HG03342 (cell line): ENCODE measurements around the gene CNNM4.

ENCODE experiments used
- ATAC-seq: cut with Tn5 transposase; IDR thresholded peaks from one replicate; pipeline ENCODE4 v1.9.1; 2021; ENCODE audit warnings: mild to moderate bottlenecking, moderate library complexity; ENCODE audit not compliant: unreplicated experiment

The CNNM4 gene

DNA sequence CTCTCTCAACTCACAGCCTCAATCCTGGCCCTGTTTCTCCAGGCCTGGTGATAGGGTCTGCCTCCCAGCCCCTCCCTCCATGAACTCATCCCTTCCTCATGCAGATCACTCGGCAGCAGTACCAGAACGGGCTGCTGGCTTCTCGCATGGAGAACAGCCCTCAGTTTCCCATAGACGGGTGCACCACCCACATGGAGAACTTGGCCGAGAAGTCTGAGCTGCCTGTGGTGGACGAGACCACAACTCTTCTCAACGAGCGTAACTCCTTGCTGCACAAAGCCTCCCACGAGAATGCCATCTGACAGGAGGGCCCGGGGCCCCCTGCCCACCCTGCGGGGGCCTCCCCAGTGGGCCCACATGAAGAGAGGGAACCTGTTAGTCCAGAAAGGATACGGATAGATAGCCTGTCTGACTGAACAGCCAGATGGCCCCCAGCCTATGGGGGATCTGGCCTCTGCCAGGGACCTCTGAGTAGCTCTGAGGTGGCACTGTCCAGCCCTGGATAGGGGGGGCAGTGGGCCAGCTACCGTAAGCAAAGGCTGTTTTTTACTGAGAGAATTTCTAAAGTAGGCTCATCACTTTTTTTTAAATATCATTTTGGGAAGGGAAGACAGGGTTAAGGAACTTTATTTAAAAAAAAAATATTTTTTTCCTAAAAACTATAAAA, 48.6 kb downstream of the CNNM4 start:
- ATAC-seq, result no peak

DNA sequence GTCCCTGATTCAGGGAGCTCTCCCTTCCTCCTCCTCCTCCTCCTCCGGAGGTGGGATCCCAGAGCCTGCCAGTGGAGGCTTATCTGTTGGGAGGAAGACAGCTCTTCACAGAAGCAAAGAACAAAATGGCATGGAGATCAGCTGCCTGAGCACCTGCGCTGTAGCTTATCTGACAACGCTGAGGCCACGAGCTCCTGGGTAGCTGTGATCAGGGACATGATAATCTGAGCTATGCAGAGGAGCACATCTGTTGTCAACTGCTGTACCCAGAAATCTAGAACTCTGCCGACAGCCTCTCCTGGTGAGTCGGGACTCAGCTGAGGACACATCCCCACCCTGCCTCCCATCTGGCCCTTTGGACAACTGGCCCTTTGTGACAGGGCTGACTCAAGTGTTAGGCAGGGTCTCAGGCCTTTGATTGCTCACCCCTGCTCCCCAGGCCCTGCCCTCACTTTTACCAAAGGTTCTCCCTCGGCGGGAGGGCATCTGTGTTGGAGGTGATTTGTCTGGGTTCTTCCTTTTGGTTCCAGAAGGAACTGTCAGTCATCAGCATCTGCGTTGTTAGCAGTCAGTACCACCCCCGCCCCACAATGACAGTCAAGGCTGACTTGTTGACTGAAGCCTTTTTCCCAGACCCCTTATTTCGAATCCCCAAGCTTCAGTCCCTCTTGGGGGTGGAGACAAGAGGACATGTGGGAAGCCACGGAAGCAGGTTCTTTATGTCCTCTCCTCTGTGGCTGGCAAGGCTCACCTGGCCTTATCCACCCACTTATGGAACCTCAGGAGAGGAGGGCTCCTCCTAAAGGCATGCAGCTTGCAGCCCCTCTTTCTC, 49.5 kb downstream of the CNNM4 start:
- ATAC-seq, result no peak

DNA sequence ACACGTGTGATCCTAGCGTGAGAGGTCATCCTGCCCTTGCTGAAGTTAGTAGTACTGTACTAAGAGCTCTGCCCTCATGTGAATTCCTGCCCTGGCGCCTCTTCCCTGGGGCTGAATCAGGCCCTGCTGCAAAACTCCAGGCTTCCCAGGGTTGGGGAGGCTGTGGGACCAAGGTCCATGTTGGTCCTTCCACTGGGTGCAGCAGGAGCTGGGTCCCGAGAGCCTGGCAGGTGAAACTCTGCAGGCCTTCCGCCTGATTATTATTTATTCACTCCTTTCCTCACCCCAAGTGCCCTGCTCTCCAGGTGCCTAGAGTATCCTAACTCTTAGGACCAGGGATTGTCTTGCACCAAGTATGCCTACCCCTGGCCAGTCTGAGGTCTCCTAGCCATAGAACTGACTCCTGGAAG, 50.1 kb downstream of the CNNM4 start:
- ATAC-seq, result no peak

- no peak for ATAC-seq
These were observed 51.2 kb downstream of the CNNM4 start for GRCh38 chr2:96811917-96812316.

GRCh38 chr2:96813656-96814055, 53.0 kb downstream of the CNNM4 start:
- ATAC-seq, result no peak

DNA sequence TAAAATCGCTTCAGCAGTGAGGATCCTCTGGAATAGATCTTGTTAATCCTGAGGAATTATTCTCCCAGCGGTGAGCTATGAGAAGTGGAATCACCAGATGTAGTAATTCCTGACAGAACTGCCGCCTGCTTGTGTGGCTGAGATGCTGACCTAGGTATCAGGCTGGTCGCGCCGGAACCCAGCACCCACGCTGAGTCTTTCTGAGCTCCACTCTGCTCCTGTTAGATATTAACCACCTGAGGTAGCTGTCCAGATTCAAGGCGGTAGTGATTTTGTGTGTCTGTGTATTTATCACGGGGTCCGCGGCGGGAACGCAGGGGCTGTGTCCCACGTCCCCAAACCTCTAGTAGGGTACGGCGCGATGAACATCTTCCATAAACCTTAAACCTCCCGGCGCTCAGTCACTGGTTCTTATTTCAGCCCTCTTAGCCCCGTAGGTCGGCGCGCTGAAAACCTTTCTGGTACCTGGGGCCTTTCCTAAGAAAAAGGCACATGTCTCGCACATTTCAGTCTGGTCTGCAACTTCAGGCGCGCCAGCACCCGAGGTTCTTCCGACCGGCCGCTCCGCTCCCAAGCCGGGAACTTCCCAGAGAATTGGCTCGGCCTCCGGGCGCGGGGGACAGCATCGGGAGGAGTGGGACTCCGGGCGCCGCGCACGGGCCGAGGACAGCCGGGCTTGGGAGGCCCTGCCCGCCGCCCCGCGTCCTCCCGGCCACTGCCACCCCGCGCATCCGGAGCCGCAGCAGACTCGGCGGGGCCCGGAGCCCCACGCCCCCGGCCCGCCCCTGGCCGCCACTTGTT, 54.8 kb downstream of the CNNM4 start:
- ATAC-seq, result peak; percentile 5

DNA sequence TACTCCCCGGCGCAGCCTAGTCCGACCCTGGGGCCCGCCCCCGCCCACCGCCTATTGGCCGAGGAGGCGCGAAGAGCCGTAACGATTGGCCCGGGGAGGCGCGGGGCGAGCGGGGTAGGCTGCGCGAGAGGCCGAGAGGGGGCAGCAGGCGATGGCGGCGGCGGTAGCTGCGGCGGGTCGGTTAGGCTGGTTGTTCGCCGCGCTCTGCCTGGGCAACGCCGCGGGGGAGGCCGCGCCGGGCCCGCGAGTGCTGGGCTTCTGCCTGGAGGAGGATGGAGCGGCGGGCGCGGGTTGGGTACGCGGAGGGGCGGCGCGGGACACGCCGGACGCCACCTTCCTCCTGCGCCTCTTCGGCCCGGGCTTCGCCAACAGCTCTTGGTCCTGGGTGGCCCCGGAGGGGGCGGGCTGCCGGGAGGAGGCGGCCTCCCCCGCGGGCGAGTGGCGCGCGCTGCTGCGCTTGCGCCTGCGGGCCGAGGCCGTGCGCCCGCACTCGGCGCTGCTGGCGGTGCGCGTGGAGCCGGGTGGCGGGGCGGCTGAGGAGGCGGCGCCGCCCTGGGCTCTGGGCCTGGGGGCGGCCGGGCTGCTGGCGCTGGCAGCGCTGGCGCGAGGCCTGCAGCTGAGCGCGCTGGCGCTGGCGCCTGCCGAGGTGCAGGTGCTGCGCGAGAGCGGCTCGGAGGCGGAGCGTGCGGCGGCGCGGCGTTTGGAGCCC, 55.6 kb downstream of the CNNM4 start, which contains the start of gene CNNM3:
CNNM3 (plus strand) TSS at position 142 of the 709 bp plus-strand sequence; CDS start at position 152, 10 bp downstream.
- ATAC-seq, result peak; percentile 87

GRCh38 chr2:96816836-96817702, 56.4 kb downstream of the CNNM4 start:
- ATAC-seq, result no peak

DNA sequence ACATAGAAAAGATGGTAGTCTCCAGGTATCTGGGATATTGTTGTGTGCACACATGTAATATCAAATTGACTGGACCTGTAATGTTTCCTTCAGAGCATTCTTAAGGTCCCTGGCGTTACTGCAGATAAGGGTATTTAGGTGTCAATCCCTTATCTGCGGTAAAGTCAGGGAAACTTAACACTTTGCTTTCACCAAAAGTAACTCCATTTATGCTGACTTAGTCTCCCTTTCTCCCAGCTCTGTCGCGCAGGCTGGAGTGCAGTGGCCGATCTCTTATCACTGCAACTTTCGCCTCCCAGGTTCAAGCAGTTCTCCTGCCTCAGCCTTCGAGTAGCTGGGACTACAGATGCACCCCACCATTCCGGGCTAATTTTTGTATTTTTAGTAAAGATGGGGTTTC, 57.2 kb downstream of the CNNM4 start:
- ATAC-seq, result no peak

GRCh38 chr2:96819128-96819875, 58.6 kb downstream of the CNNM4 start:
- no peak for ATAC-seq

DNA sequence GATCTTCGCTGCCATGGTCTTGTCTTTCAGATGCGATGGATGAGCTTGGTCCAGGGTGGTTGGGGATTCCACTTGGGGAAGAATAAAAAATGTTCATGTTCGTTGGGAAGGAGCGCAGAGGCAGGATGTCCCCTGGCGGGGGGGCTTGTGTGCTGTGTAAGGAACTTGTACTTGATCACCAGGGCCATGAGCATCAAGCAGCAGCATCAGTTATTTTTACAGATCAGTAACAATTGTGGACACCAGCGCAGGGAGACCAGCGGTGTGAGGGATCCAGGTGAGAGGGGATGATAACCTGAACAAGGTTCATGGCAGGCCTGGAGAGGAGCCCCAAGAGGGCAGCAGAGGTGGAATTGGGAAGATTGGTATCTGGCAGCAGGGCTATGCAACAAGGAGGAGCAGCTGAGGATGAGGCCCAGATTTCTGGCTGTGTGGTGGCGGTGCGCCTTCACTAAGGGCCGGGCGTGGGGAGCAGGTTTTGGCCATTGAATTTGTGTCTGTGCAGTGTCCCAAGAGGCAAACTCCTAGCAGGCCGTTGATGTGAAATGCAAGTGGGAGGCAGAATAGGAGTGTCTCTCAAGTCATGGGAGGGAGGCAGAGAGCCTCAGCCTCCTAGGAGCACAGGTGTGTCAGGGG, 59.3 kb downstream of the CNNM4 start:
- no peak for ATAC-seq

DNA sequence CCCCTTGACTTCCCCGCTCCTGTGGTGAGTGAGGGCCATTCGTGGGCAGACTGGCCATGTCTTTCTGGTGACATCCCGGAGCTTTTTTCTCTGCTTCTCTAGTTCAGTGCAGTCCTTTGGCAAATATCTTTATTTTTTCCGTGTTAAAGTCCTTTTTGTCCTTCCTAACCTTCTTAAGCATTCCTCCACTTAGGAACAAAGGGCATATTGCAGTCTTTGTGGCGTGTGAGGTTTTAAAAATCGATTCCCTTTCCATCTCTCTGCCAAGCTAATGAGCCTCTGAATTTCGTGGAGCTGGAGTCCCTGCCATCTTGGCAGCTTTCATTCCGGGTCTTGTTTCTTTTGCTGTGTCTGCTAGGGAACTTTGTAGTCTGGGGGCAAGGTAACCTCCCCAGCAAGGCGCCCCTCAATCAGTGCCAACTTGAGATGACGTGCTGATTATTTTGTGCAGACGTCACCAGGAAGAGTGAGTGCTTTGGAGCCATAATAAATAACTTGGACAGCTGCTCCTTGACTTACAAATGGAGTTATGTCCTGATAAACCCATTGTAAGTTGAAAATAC, 60.5 kb downstream of the CNNM4 start:
- ATAC-seq, result no peak

- no peak for ATAC-seq
These were observed 62.1 kb downstream of the CNNM4 start for GRCh38 chr2:96822786-96823185.

DNA sequence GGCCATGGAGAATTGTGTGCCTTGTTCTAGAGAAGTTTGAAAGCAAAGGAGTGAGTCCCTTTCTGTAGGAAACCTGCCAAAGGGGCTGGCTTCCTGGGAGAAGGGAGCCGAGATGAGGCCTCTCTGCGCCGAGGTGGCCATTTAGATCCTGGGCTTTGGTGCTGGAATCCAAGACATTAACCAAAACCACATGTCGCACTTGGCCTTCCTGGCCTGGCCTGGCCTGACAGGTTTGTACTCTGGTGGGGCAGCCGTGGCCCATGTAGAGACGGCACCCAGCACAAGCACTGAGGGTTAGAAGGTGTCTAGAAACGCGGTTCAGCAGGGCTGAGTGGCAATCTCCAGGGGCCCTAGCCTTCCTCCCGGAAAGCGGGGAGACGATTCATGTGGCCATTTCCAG, 62.5 kb downstream of the CNNM4 start:
- ATAC-seq, result no peak

DNA sequence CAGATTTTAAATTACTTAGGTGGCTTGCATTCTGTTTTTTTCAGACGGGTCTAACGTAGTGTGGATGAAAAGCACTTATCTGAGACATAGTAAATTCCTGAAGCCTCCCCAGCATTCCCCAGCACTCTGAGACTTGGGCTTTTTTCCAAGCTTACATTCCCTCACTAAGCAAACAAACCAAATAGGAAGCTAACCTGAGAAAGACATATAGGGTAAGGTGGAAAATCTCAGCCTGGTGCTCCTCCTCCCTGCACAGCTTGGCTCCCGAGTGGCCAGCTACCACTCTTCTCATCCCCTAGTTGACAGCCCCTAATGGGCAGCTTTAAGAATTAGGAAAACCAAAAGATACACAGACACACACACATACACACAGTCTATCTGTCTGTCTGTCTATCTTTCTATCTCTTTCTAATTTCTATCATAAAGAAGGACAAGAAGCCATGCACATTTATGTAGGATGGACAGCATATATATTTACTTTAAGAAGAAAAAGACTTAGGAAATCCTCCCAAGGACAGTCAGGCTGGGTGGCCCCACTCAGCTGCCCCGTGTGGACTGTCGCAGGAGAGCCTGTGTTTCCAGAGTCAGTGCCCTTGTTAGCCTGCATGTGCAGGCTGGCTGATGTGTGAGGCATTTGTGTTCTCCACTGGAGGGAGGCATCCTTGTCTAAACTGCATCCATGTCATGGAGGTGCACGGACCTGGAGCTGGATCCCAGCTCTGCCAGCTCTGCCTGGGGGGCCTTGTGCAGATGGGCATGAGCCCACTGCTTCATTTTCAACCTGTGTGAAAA, 63.6 kb downstream of the CNNM4 start:
- no peak for ATAC-seq

- no peak for ATAC-seq
These were observed 64.4 kb downstream of the CNNM4 start for GRCh38 chr2:96825057-96825456.

GRCh38 chr2:96826546-96827278, 66.0 kb downstream of the CNNM4 start:
- no peak for ATAC-seq
